Choroid plexus epithelial cell (primary cell): Measurements from ENCODE around the gene PRKAG2.

ENCODE experiments used
- DNase-seq: peaks from one replicate; pipeline ENCODE4 v3.0.0-alpha.2; 2010; ENCODE audit warnings: low read depth
- H3K4me3 ChIP-seq: 2 replicates; pipeline ENCODE4 v1.5.1; 2011; ENCODE audit warnings: low read depth, mild to moderate bottlenecking, control low read depth, low read length, moderate library complexity
- CTCF ChIP-seq: conservative IDR thresholded peaks from 2 replicates; pipeline ENCODE4 v1.5.1; 2011; ENCODE audit warnings: low read depth, mild to moderate bottlenecking, control low read depth, inconsistent platforms, low read length, moderate library complexity

The PRKAG2 gene

GRCh38 chr7:151821226-151821625, 55.7 kb downstream of the PRKAG2 start:
- no peak for TF ChIP-seq CTCF
- DNase-seq, result no peak
- no peak overlapping the region for H3K4me3 ChIP-seq

- DNase-seq, result no peak
- no peak for TF ChIP-seq CTCF
These were observed 56.3 kb downstream of the PRKAG2 start for GRCh38 chr7:151820491-151821105.

GRCh38 chr7:151819866-151820265, 57.0 kb downstream of the PRKAG2 start:
- no peak for DNase-seq
- no peak overlapping the region for H3K4me3 ChIP-seq
- no peak for TF ChIP-seq CTCF

More at GRCh38 chr7:151820491-151821105, 56.3 kb downstream of the PRKAG2 start:
- H3K4me3 ChIP-seq, result no peak overlapping the region

GRCh38 chr7:151818674-151819519, 58.0 kb downstream of the PRKAG2 start:
- TF ChIP-seq CTCF, result no peak

GRCh38 chr7:151817981-151818673, 58.8 kb downstream of the PRKAG2 start:
- H3K4me3 ChIP-seq, result no peak overlapping the region
- DNase-seq, result no peak
- no peak for TF ChIP-seq CTCF

More at GRCh38 chr7:151818674-151819519, 58.0 kb downstream of the PRKAG2 start:
- H3K4me3 ChIP-seq, result no peak overlapping the region
- DNase-seq, result no peak

GRCh38 chr7:151817315-151817690, 59.6 kb downstream of the PRKAG2 start:
- H3K4me3 ChIP-seq, result no peak overlapping the region
- DNase-seq, result no peak
- TF ChIP-seq CTCF, result no peak
